Measurements from ENCODE around the gene CCR7. TPM values are rescaled to one million over a fixed set of nuclear protein-coding genes. Genes with fewer than 3 reads are reported as not detected.

CCR7 gene
- polyA plus RNA-seq, 1 of the 3 experiments (the other 2 are of a cell fraction): not detected

DNA sequence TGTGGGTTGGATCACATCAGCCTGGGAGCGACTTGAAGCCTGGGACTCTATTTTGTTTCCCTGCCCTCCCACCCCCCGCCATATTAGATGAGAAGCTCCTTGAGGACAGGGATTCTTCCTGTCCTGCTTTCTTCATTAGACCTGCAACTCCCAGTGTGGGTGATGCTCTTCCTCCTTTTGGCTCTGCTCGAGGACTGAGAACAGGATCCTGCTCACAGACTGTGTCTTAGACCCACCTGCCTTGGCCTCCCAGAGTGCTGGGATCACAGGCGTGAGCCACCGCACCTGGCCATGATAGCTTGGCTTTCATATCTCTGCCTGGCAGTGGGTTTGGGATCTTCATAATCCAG is 42.3 kb downstream of the CCR7 start:
- 0 out of 2 replicates have a peak, but pooled peaks cover 6% of the 10 kb centered on the region for H3K9me3 ChIP-seq
- H3K9ac ChIP-seq: no peak overlapping the region
- H3K4me2 ChIP-seq: no peak overlapping the region
- H3K4me1 ChIP-seq (ENCODE audit: control insufficient read depth in 1 of 2, insufficient read depth in 2 of 2, low read depth in 1 of 2, low read length in 1 of 2): peaks cover 0 to 6% of the 10 kb centered on the region in 2 experiments; a peak in 2 of 4 replicates
- H3K27ac ChIP-seq (ENCODE audit: low read depth in 2 of 2, low read length in 1 of 2): no peak overlapping the region
- no peaks in the 10 kb centered on the region for H3K36me3 ChIP-seq (replicated peaks in 1 of 2; ENCODE audit: control insufficient read depth in 1 of 2, insufficient read depth in 2 of 2, low read length in 1 of 2)
- H3F3A ChIP-seq (replicated peaks; ENCODE audit: insufficient read depth): peaks cover 19% of the 10 kb centered on the region
- WGBS (ENCODE audit: low lambda C conversion rate): 91% methylated on average over 5 of the region's 5 CpGs
- H3K79me2 ChIP-seq (ENCODE audit: insufficient read depth): no peaks in the 10 kb centered on the region
- H2AFZ ChIP-seq (ENCODE audit: low read depth): no peak overlapping the region
- H4K20me1 ChIP-seq (ENCODE audit: insufficient read depth): no peaks in the 10 kb centered on the region
- H3K9me2 ChIP-seq: no peaks in the 10 kb centered on the region
- H3K4me3 ChIP-seq (ENCODE audit: low read depth in 2 of 2, low read length in 1 of 2): no peak overlapping the region
- ChIA-PET POLR2A (no interaction called here), CTCF (interaction anchor here (4.5 kb wide), 1 partner anchor 10 kb away, joined by 21 read pairs; no protein-coding TSS in a partner anchor)
- no peak for DNase-seq
- H3K27me3 ChIP-seq (ENCODE audit: insufficient read depth): no peaks in the 10 kb centered on the region
- TF ChIP-seq EP300 (IDR thresholded peaks at IDR 0.05; ENCODE audit: borderline replicate concordance in 1 of 2, low read depth in 1 of 2, low read length in 1 of 2) (no peak), PBX3 (IDR thresholded peaks at IDR 0.05) (no peak), TCF12 (IDR thresholded peaks at IDR 0.05) (no peak), RXRA (IDR thresholded peaks at IDR 0.05; ENCODE audit: borderline replicate concordance, low read depth) (no peak), FOSL2 (IDR thresholded peaks at IDR 0.05; ENCODE audit: borderline replicate concordance, low read depth) (no peak)
- TF ChIP-seq, protein P1, sequence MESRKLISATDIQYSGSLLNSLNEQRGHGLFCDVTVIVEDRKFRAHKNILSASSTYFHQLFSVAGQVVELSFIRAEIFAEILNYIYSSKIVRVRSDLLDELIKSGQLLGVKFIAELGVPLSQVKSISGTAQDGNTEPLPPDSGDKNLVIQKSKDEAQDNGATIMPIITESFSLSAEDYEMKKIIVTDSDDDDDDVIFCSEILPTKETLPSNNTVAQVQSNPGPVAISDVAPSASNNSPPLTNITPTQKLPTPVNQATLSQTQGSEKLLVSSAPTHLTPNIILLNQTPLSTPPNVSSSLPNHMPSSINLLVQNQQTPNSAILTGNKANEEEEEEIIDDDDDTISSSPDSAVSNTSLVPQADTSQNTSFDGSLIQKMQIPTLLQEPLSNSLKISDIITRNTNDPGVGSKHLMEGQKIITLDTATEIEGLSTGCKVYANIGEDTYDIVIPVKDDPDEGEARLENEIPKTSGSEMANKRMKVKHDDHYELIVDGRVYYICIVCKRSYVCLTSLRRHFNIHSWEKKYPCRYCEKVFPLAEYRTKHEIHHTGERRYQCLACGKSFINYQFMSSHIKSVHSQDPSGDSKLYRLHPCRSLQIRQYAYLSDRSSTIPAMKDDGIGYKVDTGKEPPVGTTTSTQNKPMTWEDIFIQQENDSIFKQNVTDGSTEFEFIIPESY (IDR thresholded peaks at IDR 0.05; ENCODE audit: borderline replicate concordance, low read depth): no peak
- TF ChIP-seq, protein P2, sequence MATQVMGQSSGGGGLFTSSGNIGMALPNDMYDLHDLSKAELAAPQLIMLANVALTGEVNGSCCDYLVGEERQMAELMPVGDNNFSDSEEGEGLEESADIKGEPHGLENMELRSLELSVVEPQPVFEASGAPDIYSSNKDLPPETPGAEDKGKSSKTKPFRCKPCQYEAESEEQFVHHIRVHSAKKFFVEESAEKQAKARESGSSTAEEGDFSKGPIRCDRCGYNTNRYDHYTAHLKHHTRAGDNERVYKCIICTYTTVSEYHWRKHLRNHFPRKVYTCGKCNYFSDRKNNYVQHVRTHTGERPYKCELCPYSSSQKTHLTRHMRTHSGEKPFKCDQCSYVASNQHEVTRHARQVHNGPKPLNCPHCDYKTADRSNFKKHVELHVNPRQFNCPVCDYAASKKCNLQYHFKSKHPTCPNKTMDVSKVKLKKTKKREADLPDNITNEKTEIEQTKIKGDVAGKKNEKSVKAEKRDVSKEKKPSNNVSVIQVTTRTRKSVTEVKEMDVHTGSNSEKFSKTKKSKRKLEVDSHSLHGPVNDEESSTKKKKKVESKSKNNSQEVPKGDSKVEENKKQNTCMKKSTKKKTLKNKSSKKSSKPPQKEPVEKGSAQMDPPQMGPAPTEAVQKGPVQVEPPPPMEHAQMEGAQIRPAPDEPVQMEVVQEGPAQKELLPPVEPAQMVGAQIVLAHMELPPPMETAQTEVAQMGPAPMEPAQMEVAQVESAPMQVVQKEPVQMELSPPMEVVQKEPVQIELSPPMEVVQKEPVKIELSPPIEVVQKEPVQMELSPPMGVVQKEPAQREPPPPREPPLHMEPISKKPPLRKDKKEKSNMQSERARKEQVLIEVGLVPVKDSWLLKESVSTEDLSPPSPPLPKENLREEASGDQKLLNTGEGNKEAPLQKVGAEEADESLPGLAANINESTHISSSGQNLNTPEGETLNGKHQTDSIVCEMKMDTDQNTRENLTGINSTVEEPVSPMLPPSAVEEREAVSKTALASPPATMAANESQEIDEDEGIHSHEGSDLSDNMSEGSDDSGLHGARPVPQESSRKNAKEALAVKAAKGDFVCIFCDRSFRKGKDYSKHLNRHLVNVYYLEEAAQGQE (IDR thresholded peaks at IDR 0.05; ENCODE audit: low read depth, low read length): no peak

- H3K27me3 ChIP-seq (ENCODE audit: insufficient read depth): no peaks in the 10 kb centered on the region
- peaks cover 23% of the 10 kb centered on the region for H3F3A ChIP-seq (replicated peaks; ENCODE audit: insufficient read depth)
- H3K27ac ChIP-seq (ENCODE audit: low read depth in 2 of 2, low read length in 1 of 2): no peak overlapping the region
- H4K20me1 ChIP-seq (ENCODE audit: insufficient read depth): no peaks in the 10 kb centered on the region
- ChIA-PET POLR2A (no interaction called here), CTCF (interaction anchor here (4.5 kb wide), 1 partner anchor 10 kb away, joined by 21 read pairs; no protein-coding TSS in a partner anchor)
- no peaks in the 10 kb centered on the region for H3K36me3 ChIP-seq (replicated peaks in 1 of 2; ENCODE audit: control insufficient read depth in 1 of 2, insufficient read depth in 2 of 2, low read length in 1 of 2)
- H3K9ac ChIP-seq: no peak overlapping the region
- DNase-seq: no peak
- peaks cover 0 to 6% of the 10 kb centered on the region in 2 experiments; a peak in 2 of 4 replicates for H3K4me1 ChIP-seq (ENCODE audit: control insufficient read depth in 1 of 2, insufficient read depth in 2 of 2, low read depth in 1 of 2, low read length in 1 of 2)
- H3K9me3 ChIP-seq: 0 out of 2 replicates have a peak, but pooled peaks cover 6% of the 10 kb centered on the region
- no peak overlapping the region for H3K4me3 ChIP-seq (ENCODE audit: low read depth in 2 of 2, low read length in 1 of 2)
- no peak for TF ChIP-seq RXRA (IDR thresholded peaks at IDR 0.05; ENCODE audit: borderline replicate concordance, low read depth)
- no peak for TF ChIP-seq POLR2AphosphoS5 (IDR thresholded peaks at IDR 0.05; ENCODE audit: low read depth, low read length)
- TF ChIP-seq YY1 (IDR thresholded peaks at IDR 0.05; ENCODE audit: low read depth): no peak
- TF ChIP-seq, protein P3, sequence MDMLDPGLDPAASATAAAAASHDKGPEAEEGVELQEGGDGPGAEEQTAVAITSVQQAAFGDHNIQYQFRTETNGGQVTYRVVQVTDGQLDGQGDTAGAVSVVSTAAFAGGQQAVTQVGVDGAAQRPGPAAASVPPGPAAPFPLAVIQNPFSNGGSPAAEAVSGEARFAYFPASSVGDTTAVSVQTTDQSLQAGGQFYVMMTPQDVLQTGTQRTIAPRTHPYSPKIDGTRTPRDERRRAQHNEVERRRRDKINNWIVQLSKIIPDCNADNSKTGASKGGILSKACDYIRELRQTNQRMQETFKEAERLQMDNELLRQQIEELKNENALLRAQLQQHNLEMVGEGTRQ (IDR thresholded peaks at IDR 0.05; ENCODE audit: borderline replicate concordance, low read depth, low read length): no peak
- no peak for TF ChIP-seq CHD2 (IDR thresholded peaks at IDR 0.05; ENCODE audit: low read length, partially characterized antibody)
- no peak for TF ChIP-seq RAD21 (IDR thresholded peaks at IDR 0.05; ENCODE audit: low read length)
- no peaks in the 10 kb centered on the region for H3K79me2 ChIP-seq (ENCODE audit: insufficient read depth)
- H3K4me2 ChIP-seq: no peak overlapping the region
- 95% methylated on average over 7 of the region's 7 CpGs for WGBS (ENCODE audit: low lambda C conversion rate)
- H3K9me2 ChIP-seq: no peaks in the 10 kb centered on the region
- H2AFZ ChIP-seq (ENCODE audit: low read depth): no peak overlapping the region
Measured at GRCh38 chr17:40522250-40522960, 42.9 kb downstream of the CCR7 start.

Data from SK-N-SH (cell line).